Hepatocyte (in vitro differentiated cells): Measurements from ENCODE around the gene RARB. TPM values are rescaled to one million over a fixed set of nuclear protein-coding genes. Genes with fewer than 3 reads are reported as not detected.

Experiments used
- DNase-seq: peaks from one replicate; pipeline ENCODE4 v3.0.0-alpha.2; 2016; ENCODE audit warnings: low spot score
- H2AFZ ChIP-seq: fragments of 200-600 bp; sonication (generic); 2 replicates; pipeline ENCODE4 v1.6.0; 2016; ENCODE audit warnings: antibody characterized with exemption, mild to moderate bottlenecking
- H3K27ac ChIP-seq: fragments of 200-600 bp; sonication (generic); 2 replicates; pipeline ENCODE4 v1.5.1; 2016; ENCODE audit warnings: mild to moderate bottlenecking
- H3K27me3 ChIP-seq: fragments of 200-600 bp; sonication (generic); 2 replicates; pipeline ENCODE4 v1.6.1; 2016
- H3K36me3 ChIP-seq: fragments of 200-600 bp; sonication (generic); replicated peaks from 2 replicates; pipeline ENCODE4 v1.5.1; 2016; ENCODE audit warnings: low read depth; ENCODE audit not compliant: insufficient read depth
- H3K4me1 ChIP-seq: fragments of 200-600 bp; sonication (generic); 2 replicates; pipeline ENCODE4 v1.5.1; 2016; ENCODE audit warnings: mild to moderate bottlenecking, moderate library complexity; ENCODE audit not compliant: insufficient read depth
- H3K4me2 ChIP-seq: fragments of 200-600 bp; sonication (generic); 2 replicates; pipeline ENCODE4 v1.6.0; 2016
- H3K4me3 ChIP-seq: fragments of 200-600 bp; sonication (generic); 2 replicates; pipeline ENCODE4 v1.5.1; 2016; ENCODE audit warnings: mild to moderate bottlenecking
- H3K79me2 ChIP-seq: fragments of 200-600 bp; sonication (generic); 2 replicates; pipeline ENCODE4 v1.6.0; 2017; ENCODE audit warnings: mild to moderate bottlenecking
- H3K9me2 ChIP-seq: fragments of 200-600 bp; sonication (generic); replicated peaks from 2 replicates; pipeline ENCODE4 v1.6.0; 2017; ENCODE audit warnings: mild to moderate bottlenecking; ENCODE audit not compliant: insufficient read depth
- H3K9me3 ChIP-seq: fragments of 200-600 bp; sonication (generic); 2 replicates; pipeline ENCODE4 v1.5.1; 2016; ENCODE audit warnings: low read depth, mild to moderate bottlenecking
- H4K20me1 ChIP-seq: fragments of 200-600 bp; sonication (generic); 2 replicates; pipeline ENCODE4 v1.6.0; 2016; ENCODE audit warnings: mild to moderate bottlenecking; ENCODE audit not compliant: insufficient read depth, poor library complexity, severe bottlenecking
- EZH2 ChIP-seq: fragments of 200-600 bp; sonication (generic); IDR thresholded peaks from 2 replicates; pipeline ENCODE4 v1.6.1; 2016; ENCODE audit warnings: antibody characterized with exemption, mild to moderate bottlenecking, borderline replicate concordance
- EZH2phosphoT487 ChIP-seq: fragments of 200-600 bp; sonication (generic); IDR thresholded peaks from one replicate; pipeline ENCODE4 v1.6.1; 2018; ENCODE audit warnings: antibody characterized with exemption, mild to moderate bottlenecking, low read depth, moderate library complexity; ENCODE audit not compliant: unreplicated experiment, severe bottlenecking
- WGBS: methylation state at CpG from one replicate; pipeline ENCODE4 v1.1.6; 2016; ENCODE audit warnings: low lambda C conversion rate; ENCODE audit errors: missing lambda C conversion rate; 5-methylcytosine and 5-hydroxymethylcytosine counted together
- polyA plus RNA-seq: library from polyadenylated mRNA; unstranded; fragments of >200 nt; fragmentation: Nextera tagmentation; extraction: Ambion mirVana; gene quantifications from 2 replicates; pipeline ENCODE4 v1.2.1, GENCODE V29; 2016
- total RNA-seq: library from RNA; depleted of rRNA; stranded (reverse); fragments of >200 nt; gene quantifications from 2 replicates; pipeline ENCODE4 v1.2.3, GENCODE V29; 2014
- TF ChIP-seq, protein P1 (sequence below): fragments of 200-600 bp; sonication (generic); IDR thresholded peaks from 2 replicates; pipeline ENCODE4 v1.5.1; 2016; ENCODE audit warnings: antibody characterized with exemption, mild to moderate bottlenecking; ENCODE audit not compliant: poor library complexity

Gene RARB
- total and polyA plus RNA-seq, 2 experiments from 2014 or later = 22.2 to 30.7 TPM

DNA sequence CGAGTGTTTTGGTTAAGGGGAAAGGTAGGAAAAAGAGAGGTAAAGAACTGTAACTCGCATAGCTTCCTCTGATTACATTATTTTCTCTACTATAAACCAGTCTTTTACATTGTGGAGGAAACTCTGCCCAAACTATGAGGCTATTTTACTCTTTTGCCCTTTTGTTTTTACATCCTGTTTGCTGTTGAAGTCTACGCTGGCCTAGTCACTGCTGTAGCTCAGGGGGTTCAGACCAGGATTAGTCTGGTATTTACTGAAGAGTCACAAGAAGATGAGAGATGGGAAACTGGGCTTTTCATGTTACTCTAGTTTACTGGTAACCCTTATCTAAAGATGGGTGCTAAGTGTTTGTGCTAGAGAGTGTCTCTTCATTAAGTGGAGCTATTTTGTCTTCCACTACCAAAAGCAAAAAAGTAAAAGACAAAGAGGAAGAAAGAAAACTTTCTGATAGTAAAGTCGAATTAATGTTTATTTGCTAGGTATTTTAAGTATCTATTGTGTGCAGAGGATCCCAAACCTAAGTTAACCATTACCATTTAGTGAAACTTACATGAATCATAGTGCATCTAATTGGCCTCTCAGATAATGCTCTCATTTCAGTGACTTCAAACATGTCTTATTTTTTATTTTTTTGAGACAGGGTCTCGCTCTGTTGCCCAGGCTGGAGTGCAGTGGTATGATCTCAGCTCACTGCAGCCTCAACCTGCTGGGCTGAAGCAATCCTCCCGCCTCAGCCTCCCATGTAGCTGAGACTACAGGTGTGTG, 10.9 kb downstream of the RARB start:
- Histone ChIP-seq H3K4me2 (peak overlapping the region; percentile 37), H3K79me2 (peaks cover 100% of the 10 kb centered on the region), H3K4me3 (no peak overlapping the region), H3K36me3 (no peaks in the 10 kb centered on the region), H3K27me3 (no peaks in the 10 kb centered on the region), H3K9me2 (no peaks in the 10 kb centered on the region), H4K20me1 (peaks cover 3% of the 10 kb centered on the region), H3K27ac (peak overlapping the region; percentile 82), H3K9me3 (no peaks in the 10 kb centered on the region), H3K4me1 (peaks cover 19% of the 10 kb centered on the region), H2AFZ (no peak overlapping the region)
- 64% methylated on average over 6 of the region's 6 CpGs for WGBS
- TF ChIP-seq EZH2 (no peak), EZH2phosphoT487 (no peak)
- TF ChIP-seq, protein P1, sequence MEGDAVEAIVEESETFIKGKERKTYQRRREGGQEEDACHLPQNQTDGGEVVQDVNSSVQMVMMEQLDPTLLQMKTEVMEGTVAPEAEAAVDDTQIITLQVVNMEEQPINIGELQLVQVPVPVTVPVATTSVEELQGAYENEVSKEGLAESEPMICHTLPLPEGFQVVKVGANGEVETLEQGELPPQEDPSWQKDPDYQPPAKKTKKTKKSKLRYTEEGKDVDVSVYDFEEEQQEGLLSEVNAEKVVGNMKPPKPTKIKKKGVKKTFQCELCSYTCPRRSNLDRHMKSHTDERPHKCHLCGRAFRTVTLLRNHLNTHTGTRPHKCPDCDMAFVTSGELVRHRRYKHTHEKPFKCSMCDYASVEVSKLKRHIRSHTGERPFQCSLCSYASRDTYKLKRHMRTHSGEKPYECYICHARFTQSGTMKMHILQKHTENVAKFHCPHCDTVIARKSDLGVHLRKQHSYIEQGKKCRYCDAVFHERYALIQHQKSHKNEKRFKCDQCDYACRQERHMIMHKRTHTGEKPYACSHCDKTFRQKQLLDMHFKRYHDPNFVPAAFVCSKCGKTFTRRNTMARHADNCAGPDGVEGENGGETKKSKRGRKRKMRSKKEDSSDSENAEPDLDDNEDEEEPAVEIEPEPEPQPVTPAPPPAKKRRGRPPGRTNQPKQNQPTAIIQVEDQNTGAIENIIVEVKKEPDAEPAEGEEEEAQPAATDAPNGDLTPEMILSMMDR = no peak
- DNase-seq = no peak

DNA sequence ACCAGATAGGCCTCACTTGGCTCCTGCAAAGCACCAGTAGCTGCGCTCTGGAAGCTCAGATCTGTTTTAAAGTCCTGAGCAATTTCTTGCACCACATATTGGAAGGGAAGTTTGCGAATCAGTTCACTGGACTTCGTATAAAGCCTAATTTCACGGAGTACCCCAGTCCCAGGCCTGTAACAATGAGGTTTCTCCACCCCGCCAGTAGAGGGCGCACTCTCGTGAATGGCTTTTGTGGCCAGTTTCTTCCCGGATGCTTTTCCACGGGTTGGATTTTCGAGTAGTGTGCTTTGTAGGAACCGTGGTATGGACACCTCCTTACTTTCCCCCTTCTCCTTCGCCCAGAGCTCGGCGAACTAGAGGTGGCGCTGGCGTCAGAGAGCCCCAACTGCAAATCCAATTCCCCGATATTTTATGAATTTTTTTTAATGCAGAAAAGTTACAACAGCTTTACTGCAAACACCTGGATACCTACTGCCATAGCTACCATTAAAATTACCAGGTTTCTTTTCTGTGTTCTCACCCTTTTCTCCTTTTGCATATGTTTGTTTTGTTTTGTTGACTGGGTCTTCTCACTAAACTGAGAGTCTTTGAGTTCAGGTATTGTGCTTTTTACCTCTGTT, 13.3 kb downstream of the RARB start:
- Histone ChIP-seq H3K9me3 (no peaks in the 10 kb centered on the region), H3K27me3 (no peaks in the 10 kb centered on the region), H3K27ac (no peak overlapping the region), H3K4me1 (peaks cover 16% of the 10 kb centered on the region), H3K4me3 (no peak overlapping the region), H4K20me1 (peaks cover 3% of the 10 kb centered on the region), H3K79me2 (peaks cover 100% of the 10 kb centered on the region), H3K36me3 (no peaks in the 10 kb centered on the region), H3K4me2 (no peak overlapping the region), H2AFZ (no peak overlapping the region), H3K9me2 (no peaks in the 10 kb centered on the region)
- TF ChIP-seq EZH2 (no peak), EZH2phosphoT487 (no peak)
- TF ChIP-seq, protein P1 = peak; percentile 48
- no peak for DNase-seq
- WGBS = 96% methylated on average over 17 of the region's 17 CpGs

DNA sequence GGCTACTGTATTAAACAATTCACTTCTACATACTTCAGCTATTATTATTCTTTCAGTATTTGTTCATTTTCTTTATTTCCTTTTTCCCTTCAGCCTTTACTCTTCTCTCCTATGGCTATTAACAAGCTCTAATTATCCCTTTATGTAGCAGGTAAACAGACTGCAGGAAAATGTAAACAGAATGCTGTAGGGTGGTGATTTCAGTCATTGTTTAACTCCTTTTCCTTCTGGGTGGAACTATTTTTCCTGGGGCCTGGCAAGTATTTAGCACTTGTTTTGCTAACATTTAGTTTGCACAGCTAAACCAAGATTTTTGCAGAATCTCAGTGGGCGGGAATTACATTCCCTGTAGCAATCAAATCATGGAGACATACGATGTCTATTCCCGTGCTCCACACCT, 14.4 kb downstream of the RARB start:
- no peaks in the 10 kb centered on the region for H3K9me2 ChIP-seq
- H3K79me2 ChIP-seq = peaks cover 100% of the 10 kb centered on the region
- no peaks in the 10 kb centered on the region for H3K27me3 ChIP-seq
- no peaks in the 10 kb centered on the region for H3K36me3 ChIP-seq
- H3K4me3 ChIP-seq = no peak overlapping the region
- no peak overlapping the region for H2AFZ ChIP-seq
- 57% methylated on average over 3 of the region's 3 CpGs for WGBS
- DNase-seq = no peak
- peak overlapping the region; percentile 18 for H3K4me2 ChIP-seq
- H3K27ac ChIP-seq = peak overlapping the region; percentile 46
- peaks cover 16% of the 10 kb centered on the region for H3K4me1 ChIP-seq
- H3K9me3 ChIP-seq = no peaks in the 10 kb centered on the region
- H4K20me1 ChIP-seq = peaks cover 3% of the 10 kb centered on the region
- TF ChIP-seq, protein P1 = no peak
- TF ChIP-seq EZH2 (no peak), EZH2phosphoT487 (no peak)
